Measurements from ENCODE around the gene PANX1.

The PANX1 gene

DNA sequence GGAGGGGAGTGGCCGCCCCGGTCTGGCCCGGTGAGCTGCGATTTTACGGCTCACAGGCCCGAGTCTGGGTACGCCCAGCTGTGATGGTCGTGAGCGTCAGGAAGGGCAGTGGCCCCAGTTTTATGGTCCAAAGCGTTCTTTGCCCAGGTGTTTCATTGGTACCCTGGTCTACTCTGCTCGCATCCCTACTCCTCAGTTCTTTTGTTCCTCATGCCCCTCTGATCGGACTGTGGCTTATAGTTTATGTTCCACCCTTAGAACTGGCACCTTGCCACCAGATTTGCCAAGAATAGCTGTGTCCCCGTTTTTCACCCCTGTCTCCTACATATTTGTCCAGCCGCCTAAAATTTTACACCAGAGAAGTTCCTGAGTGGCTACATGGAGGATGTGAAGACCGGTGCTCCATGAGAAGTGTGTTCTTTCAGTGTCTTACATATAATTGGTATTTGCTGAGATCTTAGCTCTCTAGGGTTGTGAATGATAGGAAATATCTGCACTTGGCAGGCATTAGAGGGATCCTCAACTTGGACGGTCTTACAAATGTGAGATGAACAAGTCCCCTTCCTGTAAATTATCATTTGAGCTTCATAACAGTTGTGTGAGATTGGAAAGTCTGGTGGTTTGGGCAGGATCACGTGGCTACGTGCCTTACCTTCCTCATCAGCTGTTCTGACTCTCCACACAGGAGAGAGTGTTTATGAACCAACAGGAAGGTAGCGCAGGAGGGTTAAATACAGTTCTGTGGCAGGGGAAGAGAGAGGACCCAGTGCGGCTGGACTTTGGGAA lies 1.1 kb downstream of the PANX1 start:
- DNase-seq (ENCODE audit: low spot score) = peak; percentile 10

DNA sequence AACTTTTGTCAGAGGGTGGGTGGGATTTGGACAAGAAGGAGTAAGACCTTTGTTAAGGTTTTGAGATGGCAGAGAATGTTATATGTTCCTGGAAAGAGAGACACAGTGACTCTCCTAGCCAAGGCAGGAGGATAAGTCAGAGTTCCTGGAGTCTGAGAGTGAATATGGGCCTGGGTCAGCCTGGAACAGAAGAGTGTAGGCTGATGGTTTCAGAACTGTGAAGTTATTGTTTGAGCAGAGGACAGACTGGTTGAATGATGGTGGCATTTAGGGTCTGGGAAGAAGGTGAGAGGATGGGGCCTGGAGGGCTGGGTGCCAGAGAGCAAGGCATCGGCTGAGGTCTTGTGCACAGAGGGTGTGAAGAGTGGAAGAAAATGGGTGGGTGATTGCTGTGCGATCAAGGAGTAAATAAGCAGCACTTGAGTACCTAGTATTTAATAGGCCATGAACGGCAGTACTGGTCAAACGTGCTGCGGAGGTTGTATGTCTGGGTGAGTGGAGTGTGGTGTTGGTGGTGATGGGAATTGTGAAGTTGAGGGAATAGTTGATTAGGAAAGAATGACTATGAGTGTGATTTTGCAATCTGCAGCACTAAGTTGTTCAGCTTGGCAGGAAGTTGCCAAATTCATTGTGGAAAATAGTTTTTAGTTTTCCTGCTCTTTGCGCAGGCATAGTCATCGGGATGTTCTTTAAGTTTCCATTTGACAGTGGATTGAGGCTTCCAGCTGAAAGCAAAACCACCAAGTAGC lies 1.8 kb downstream of the PANX1 start:
- no peak for DNase-seq (ENCODE audit: low spot score)

DNA sequence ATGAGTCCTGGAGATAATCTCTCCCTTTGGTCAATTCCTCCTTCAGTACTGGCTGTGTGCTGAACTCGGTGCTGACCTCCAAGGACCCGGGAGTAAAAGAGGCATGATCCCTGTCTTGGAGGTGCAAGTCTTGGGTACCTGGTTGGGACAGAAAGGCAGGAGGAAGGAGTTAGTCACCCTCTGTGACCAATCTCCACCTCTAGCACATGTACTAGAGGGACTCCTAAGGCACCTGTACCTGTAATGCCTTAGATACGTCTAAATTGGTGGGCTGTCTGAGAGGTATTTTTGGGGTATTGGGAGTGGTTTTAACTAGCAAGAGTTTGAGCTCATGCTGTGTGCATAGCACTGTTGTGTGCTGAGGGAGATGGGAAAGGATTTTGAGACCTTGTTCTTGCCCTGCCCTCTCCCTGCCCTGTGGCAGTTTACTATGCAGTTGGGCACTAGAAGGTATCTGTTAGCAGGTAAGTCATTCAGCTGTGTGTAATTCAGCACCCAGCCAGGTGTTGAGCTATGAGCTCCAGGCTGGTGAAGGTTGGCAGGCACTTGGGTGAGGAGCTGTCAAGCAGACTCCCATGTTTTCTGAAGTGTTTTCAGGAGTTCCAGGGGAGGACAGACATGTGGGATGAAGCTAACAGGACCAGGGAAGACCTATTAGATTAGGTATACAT lies 2.5 kb downstream of the PANX1 start:
- no peak for DNase-seq (ENCODE audit: low spot score)

DNA sequence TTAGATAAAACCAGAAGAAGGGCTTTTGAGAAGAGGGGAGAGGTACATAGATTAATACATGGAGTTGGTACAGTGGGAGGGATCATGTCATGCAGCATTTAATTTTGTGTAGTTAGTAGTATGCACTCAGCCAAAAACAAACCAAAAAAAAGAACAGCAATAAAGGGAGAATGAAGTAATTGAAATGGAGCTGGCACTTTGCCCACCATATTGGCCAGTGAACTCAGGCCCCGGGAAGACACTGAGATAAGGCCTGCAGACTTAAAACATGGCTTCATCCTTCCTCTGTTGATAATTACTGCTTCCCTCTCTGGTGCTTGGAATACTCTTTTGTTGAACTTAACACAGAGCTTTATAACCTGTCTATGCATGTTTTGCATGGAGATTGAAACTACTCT lies 3.1 kb downstream of the PANX1 start:
- no peak for DNase-seq (ENCODE audit: low spot score)

DNA sequence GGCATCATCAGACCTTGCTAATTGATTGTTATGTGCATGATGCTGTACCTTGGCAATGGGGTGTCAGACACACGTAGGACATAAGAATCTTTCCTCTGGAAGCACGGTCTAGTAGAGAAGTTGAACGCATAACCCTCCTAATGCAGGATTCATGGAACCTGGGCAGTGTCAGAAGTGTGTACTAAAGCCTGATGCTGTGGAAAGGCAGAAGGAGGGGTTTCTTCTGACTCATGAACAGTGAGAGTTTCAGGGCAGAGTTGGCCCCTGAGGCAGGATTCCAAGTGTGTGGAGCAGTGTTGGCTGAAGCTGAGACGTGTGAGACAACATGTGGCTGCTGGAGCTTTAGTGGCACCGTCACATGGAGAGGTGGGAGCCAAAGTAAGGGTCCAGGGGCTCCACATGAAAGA lies 3.5 kb downstream of the PANX1 start:
- no peak for DNase-seq (ENCODE audit: low spot score)

- no peak for DNase-seq (ENCODE audit: low spot score)
Measured at GRCh38 chr11:94132823-94133408, 4.3 kb downstream of the PANX1 start.

DNA sequence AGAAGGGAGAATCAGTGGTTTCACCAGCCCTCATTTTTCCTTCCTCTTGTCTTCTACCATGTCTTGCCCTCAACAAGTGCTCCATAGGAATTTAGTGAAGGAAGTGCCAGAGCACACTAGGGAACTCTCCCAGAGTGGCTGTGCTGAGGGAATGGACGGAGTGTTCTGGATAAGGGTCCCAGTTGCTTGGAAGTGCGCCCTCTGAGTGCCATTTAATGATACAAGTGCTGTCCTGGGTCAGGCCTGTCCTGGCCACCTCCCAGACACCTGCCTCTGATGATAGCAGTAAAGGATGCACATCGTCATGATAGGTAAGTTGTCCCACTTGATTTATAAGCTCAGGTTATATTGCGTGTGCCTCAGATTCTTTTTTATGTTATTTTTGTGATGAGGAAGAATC lies 5.1 kb downstream of the PANX1 start:
- DNase-seq (ENCODE audit: low spot score) = no peak

GRCh38 chr11:94134651-94135512 lies 6.2 kb downstream of the PANX1 start:
- no peak for DNase-seq (ENCODE audit: low spot score)

GRCh38 chr11:94139416-94139815 lies 10.8 kb downstream of the PANX1 start:
- DNase-seq (ENCODE audit: low spot score) = no peak

DNA sequence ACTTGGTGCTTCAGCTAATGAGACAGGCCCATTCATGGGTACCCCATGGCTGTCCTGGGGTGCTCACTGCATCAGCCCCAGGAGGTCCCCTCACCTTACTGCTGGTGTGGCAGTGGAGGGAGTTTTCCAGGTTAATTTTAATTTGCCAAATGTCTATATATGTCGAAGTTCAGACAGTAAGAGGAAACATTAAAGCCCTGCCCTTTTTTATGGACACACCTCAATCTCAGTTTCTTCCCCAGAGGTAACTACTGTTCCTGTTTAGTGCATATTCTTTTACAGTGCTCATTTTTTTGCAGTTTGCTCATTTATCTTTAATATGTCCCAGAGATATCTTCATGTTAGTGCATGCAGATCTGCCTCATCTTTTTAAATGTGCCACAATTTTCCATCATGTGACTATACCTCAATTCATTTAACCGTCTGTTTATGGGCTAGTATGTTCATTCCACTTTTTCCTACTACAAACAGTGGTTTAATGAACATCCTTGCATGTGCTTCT lies 11.6 kb downstream of the PANX1 start:
- DNase-seq (ENCODE audit: low spot score) = no peak

DNA sequence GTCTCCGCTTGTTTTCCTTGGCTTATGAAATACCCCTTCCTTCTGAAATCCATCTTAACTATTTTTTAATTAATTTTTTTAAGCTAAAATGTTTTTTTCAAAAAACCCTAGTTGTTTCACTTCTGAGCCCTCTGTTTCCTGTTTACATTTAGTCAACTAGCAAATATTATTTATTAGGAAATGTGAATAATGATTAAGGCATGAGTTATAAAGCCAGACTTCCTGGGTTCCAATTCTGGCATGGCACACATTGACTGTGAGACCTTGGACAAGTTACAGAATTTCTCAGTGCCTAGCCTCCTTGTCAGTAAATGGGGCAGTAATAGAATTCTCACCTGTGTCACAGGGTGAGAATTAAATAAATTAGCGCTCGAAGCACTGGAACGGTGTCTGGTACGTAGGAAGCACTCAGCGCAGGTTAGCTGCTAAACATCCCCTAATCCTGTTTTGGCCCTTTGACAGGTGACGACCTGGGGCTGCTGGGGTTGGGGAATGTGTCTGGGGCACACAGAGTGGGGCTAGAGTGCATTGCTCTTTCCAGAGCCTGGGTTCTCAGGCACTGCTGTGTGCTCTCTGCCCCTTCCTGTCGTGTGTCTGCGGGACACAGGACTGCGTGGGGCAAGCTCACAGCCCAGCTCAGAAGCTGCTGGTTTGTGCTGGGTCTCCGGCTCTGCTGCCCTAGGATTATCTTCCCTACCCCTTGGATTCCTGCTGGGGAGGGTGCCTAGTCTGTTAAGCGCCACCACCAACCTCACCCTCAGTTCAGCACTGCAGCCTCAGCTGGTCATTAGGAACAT lies 13.1 kb downstream of the PANX1 start:
- DNase-seq (ENCODE audit: low spot score) = no peak

- DNase-seq (ENCODE audit: low spot score) = no peak
Measured at GRCh38 chr11:94142308-94143281, 14.0 kb downstream of the PANX1 start.

DNA sequence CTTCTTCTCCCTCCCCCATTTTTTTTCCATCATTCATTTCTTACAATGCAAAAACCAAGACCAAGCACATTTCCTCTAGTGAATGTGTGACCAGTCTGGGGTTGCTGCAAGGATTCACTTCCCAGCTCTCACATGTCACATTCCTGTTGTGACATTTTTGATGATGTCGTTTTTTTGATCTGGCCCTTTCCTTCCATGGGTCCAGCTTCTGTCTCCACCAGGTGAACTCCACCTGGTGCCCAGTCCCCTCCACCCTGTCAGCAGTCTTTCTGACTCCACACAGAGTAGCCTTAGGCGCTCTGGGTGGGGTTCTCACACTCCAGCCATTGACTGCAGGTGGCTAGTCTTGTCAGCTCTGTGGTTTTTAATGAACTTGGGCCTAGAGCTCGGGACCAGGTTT lies 15.6 kb downstream of the PANX1 start:
- no peak for DNase-seq (ENCODE audit: low spot score)

DNA sequence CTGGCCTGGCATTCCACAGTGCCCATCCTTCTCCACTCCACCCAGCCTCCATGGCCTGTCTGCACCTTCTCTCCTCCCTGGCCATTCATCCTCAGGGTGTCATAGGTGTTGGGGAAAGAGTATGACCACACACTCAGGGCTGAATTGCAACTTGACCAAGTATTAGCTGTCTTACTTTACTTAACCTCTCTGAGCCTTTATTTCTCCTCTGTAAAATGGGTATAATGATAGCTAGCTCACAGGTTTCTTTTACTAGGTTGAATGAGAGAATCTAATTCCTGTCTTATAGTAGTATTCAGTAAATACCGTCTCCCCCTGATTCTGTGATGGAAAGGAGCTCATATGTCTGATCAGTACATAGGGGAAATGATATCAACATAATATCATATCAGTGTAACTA lies 16.0 kb downstream of the PANX1 start:
- no peak for DNase-seq (ENCODE audit: low spot score)

DNA sequence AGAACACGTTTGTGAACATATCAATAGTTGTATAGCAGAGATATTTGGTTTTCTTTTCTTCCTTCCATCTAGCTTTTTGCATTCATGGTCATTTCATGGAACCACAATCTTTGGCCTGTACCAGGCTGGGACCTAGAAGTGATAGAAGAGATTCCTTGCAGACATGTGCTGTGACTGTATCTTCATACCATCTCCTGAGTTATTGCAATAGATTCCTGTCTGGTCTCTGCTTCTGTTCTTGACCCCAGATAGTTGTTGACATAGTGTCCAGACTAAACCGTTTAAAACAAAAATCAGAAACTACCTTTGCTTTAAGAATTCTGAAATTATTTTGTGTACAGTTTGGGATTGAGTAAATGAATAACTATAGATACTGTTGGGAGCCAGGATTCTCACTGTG lies 16.8 kb downstream of the PANX1 start:
- DNase-seq (ENCODE audit: low spot score) = no peak

GRCh38 chr11:94145916-94146315 lies 17.3 kb downstream of the PANX1 start:
- DNase-seq (ENCODE audit: low spot score) = no peak

- no peak for DNase-seq (ENCODE audit: low spot score)
Measured at GRCh38 chr11:94147433-94147845, 18.8 kb downstream of the PANX1 start.

GRCh38 chr11:94148189-94148588 lies 19.5 kb downstream of the PANX1 start:
- no peak for DNase-seq (ENCODE audit: low spot score)

DNA sequence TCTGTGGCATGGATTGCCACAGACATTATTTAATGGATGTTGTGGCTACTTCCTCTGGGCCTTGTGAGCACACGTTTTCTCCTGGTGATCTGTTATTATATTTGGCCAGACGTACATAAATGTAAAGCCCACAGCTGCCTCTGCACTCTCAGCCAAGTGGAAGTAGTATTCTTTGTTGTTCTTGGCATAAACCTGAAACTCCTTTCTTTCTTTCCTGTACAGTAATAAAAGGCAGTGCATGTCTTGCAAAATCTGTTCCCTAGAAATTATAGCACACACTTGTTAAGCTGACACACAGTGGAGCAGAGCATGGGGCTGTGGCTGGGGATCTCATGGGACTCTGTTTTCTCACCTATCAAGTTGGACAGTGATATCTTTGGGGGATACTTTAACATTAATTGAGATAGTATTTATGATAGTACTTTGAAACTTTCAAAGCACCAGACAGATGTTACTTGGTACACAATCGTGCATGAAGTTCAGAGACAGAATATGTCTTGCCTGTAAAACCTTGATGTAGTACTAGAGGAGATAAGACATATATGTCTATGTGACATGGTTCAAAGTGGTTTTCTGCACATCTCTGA lies 20.9 kb downstream of the PANX1 start:
- DNase-seq (ENCODE audit: low spot score) = no peak

All from NAMALWA (cell line).